DMS79 (cell line): ENCODE measurements around the gene CEACAM20.
"Not testable (repeated sequence)": the region's sequence is repeated elsewhere in the genome, so short reads cannot be mapped to it uniquely, and the experiment has no call there.

Source experiments
- DNase-seq: peaks from one replicate; lab custom pipeline; 2025; lab: John Stamatoyannopoulos, UW

Gene CEACAM20

DNA sequence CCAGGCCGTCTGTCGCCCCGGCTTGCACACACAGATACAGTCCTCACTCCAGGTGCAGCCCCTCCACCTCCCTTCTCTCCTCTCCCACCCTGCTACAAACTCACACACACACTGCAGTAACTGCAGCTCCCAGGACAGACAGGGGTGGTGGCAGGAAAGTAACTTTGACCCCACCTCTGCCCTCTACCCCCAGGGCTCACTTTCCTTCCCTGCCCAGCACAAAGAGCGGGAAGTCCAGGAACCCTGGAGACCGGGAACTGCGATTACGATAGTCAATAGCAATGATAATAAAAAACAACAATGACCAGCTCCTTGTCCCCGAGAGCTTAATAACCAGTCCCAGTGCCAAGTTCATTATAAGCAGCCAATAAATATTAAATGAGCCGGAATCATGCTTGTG is at the start of gene CEACAM20:
Gene CEACAM20, minus strand, starts transcription at position 140 of the 400 bp plus-strand sequence. CDS start 166 bp downstream, outside the sequence.
- no peak for DNase-seq

DNA sequence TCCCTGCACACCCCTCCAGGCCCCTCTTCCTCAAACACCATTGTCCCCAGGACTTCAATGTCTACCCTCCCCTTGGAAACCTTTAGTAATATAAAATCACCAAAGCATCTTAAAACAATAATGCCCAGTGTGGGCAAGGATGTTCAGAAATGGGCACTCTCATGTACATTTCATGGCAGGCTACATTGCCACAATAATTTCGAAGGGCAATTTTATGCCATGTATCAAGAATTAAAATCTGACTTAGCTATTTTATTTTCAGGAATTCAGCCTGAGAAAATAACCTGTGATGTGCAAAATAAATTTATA is 48.0 kb upstream of the CEACAM20 start:
- DNase-seq: no peak

GRCh38 chr19:44576843-44577565 is 47.5 kb upstream of the CEACAM20 start:
- DNase-seq: no peak

DNA sequence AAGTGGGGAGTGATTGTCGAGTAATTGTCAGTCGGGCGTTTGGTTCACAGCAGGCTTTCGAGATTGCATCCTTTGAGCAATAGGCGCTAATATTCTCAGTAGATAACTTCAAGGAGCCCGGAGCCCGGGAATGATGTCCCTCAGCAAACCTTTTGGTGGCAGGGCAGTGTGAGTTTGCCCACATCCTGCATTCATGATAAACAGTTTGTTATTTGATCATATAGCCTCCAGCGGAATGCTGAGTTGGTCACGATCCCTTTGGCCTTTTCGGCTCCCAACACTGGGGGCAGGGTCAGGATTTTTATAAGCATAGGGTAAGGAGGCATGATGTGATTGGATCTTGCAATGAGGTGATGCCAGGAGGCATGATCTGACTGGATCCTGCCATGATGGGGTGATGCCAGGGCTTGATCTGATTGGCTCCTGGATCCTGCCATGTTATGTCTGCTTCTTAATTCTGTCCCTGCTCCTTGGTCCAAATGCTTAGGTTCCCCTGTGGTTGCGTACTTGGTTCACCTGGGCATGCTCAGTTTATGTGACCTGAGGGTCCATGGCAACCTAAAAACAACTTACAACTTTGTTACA is 45.7 kb upstream of the CEACAM20 start:
- no peak for DNase-seq

- no peak for DNase-seq
These were observed 44.9 kb upstream of the CEACAM20 start for GRCh38 chr19:44574186-44574950.

DNA sequence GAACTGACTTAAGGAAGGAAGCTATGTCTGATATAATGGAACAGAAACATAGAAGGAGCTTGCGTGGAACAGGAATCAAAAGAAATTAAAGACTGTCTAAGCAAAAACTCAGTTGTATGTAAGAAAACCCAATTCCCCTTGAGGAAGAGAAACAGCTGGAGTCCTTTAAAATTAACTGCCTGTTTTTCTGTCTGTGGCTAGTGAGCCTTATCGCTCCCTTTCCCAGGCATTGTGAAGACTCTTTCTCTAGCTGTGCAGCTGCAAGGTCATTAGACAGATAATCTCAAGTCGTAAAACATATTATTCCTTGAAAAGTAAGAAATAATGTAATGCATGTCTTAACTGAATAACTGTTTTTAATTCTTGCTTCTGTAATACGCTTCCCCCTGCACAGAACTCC is 44.2 kb upstream of the CEACAM20 start:
- no peak for DNase-seq

DNA sequence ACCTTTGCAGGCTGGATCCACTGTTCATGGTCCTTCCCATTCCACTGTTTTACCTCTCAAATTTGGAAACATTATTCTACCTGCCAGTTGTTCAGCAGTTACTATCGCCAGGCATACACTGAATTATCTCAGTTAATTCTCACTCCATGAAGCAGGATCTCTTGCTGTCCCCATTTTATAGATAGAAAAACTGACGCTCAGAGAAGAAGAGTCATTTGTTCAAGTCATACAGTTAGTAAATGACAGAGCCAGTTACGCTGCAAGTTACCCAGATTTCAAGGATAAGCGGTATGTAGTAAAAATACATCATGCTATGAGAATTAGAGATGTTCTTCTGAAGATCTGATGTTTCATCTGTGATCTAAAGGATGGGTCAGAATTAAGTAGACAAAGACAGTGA is 43.7 kb upstream of the CEACAM20 start:
- DNase-seq: no peak

DNA sequence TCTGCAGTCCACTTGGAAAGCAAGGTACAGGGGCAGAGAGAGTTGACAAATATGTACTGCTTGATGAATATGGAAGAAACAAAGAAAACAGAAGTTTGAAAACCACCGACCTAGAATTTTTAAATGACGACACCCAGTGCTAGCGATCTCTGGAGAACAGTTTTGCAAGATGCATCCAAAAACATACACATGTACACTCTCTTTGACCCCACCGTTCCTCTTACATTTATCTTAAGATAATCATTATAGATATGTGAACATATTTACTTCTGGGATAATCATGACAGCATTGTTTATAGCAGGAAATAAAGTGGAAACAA is 43.1 kb upstream of the CEACAM20 start:
- no peak for DNase-seq

GRCh38 chr19:44571830-44572580 is 42.5 kb upstream of the CEACAM20 start:
- no peak for DNase-seq

GRCh38 chr19:44570984-44571684 is 41.7 kb upstream of the CEACAM20 start:
- peak; percentile 11 for DNase-seq

DNA sequence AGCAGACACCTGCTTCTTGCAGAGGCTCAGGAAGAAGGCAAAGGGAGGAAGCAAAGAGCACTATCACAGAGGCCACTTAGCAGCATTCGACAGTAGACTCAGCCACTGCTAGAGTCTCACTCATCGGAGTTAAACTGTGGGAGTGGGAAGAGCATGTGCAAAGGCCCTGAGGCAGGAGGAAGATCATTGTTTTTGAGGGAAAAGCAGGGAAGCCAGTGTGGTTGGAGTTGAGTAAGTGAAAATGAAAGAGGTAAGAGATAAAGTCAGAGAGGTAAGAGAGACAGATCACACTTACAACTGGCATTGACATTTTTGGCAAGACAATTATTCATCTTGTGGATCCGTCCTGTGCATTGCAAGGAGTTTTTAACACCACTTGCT is 41.1 kb upstream of the CEACAM20 start:
- DNase-seq: no peak

DNA sequence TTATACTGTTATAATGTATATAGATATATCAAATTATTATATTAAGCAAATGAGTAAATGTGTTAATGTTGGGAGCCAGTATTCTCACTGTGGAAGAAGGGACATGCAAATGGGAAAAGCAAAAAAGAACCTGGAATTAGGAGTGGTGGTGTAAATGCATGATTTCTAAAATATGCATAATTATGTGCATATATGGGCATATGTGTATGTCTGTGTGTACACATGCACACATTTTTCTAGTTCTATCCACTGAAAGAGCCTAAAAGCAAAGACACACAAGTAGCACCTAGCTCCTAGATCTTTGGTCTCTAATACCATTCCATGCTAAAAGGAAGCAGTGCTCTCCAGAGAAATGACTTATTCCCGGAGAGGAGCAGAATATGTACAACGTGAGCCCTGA is 38.3 kb upstream of the CEACAM20 start:
- DNase-seq: no peak

- DNase-seq: no peak
These were observed 37.5 kb upstream of the CEACAM20 start for GRCh38 chr19:44566984-44567383.

DNA sequence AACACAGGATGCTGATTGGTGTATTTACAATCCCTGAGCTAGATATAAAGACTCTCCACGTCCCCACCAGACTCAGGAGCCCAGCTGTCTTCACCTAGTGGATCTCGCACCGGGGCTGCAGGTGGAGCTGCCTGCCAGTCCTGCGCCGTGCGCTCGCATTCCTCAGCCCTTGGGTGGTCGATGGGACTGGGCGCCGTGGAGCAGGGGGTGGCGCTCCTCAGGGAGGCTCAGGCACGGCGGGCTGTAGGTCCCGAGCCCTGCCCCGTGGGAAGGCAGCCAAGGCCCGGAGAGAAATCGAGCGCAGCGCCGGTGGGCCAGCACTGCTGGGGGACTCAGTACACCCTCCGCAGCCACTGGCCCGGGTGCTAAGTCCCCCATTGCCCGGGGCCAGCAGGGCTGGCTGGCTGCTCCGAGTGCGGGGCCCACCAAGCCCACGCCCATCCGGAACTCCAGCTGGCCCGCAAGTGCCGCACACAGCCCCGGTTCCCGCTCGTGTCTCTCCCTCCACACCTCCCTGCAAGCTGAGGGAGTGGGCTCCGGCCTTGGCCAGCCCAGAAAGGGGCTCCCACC is 33.7 kb upstream of the CEACAM20 start:
- not testable (repeated sequence) for DNase-seq

GRCh38 chr19:44557933-44558332 is 28.5 kb upstream of the CEACAM20 start:
- no peak for DNase-seq

DNA sequence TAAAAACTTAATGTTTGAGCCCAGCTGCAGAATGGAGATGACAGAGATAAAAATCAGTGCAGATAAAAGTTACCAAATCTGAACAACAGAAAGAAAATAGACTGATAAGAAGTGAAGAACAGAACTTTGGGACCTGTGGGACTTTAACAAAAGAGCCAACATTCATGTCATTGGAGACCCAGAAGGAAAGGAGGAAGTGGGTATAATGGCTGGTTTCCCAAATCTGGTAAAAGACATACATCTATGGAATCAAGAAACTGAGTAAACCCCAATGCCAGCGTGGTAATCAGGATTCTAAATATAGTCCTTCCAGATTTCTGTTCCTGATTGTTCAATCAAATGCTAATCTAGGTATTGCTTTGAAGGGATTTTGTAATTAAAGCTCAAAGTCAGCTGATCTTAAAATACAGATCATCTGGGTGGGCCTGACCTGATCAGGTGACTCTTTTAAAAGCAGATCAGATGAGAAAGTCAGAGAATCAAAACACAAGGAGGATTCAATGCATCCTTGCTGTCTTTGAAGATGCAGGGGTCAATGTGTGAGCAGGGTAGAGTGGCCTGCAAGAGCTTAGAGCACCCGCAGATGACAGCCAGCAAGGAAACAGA is 25.3 kb upstream of the CEACAM20 start:
- no peak for DNase-seq

GRCh38 chr19:44553478-44554171 is 24.1 kb upstream of the CEACAM20 start:
- DNase-seq: no peak

- no peak for DNase-seq
These were observed 22.8 kb upstream of the CEACAM20 start for GRCh38 chr19:44552324-44552723.

DNA sequence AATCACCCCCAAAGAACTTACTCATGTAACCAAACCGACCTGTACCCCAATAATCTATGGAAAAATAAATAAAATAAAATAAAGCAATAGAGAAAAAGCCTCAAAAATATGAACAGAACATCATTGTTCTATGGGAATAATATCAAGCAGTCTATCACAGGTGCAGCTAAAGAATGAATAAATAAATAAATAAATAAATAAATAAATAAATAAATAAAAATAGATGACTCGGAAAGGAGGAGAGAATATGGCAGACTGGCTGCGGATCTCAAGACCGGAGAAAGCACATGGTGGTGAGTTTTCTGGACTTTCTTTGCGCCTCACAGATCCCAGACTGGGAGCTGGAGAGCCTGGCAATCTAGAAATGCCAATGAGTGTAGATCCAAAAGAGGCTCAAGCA is 22.4 kb upstream of the CEACAM20 start:
- no peak for DNase-seq

- DNase-seq: not testable (repeated sequence)
These were observed 21.5 kb upstream of the CEACAM20 start for GRCh38 chr19:44550976-44551375.

GRCh38 chr19:44549507-44549906 is 20.0 kb upstream of the CEACAM20 start:
- no peak for DNase-seq
